Middle frontal gyrus (tissue), 1 donor: ENCODE data around the gene RNF151.
"Not testable (repeated sequence)": the region's sequence is repeated elsewhere in the genome, so short reads cannot be mapped to it uniquely, and the experiment has no call there.

Source experiments
- DNase-seq: peaks from one replicate; pipeline ENCODE4 v3.0.0-alpha.2; 2015; ENCODE audit warnings: low spot score; ENCODE audit errors: extremely low spot score

Gene RNF151

DNA sequence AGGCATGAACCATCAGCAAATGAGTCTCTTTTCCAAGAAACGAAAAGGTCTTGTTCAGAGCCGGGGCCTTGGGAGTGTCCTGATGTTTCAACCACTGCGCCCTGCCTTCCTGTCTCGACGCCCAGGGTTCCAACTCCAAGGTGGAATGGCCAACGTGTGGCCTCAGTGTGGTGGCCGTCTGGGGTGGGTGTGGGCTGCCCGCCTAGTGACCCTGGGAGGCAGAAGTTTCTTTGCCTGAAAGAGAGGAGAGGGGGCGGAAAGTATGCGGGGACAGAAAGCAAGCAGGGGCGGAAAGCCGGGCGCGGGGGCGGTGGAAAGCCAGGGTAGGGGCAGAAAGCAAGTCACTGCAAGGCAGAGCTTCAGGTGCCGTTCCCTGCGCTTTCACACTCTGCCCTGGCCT, 27.7 kb upstream of the RNF151 start:
- no peak for DNase-seq

DNA sequence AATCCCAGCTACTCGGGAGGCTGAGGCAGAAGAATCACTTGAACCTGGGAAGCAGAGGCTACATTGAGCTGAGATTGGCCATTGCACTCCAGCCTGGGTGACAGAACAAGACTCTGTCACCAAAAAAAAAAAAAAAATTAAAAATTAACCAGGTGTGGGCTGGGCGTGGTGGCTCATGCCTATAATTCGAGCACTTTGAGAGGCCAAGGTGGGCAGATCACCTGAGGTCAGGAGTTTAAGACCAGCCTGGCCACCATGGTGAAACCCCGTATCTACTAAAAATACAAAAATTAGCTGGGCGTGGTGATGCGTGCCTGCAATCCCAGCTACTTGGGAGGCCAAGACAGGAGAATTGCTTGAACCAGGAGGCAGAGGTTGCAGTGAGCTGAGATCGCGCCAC, 26.8 kb upstream of the RNF151 start:
- DNase-seq, result not testable (repeated sequence)

DNA sequence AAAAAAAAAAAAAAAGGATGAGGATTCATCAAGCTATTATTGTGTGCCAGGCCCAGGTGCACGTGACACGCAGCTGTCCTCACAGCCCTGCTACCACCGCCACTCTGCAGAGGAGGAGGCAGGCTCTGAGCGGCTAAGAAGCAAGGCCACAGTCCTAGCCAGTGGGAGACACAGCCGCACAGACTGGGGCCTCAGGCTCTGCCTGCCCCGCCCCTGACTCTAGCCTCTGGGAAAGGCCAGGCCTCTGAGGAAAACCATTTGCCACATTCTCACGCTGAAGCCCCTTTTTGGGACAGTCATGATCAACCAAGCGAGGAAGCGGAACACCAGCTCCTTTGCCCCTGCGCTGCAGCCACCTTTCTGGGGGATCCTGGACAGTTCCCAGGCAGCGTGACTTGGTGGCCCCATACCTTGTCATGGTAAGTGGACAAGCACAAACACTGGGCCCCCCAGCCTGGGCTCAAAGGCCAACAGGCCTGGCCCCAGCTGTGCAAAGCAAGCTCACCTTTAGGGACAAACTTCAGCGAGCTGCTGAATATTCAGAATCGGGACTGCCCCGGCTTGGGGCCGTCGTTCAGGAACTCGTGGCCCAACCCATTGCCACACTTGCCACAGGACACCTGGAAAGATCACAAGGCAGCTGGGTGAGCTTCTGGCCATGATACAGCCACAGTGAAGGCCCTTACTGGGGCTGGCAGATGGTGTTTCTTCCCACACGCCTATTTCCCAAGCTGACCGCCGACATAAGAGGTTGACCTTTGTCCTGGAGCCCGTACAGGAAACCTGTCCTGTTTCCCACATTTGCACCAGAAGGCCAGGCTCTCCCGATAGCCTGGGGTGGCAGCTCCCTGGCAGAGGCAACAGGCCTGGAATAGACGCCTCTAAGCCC, 26.1 kb upstream of the RNF151 start:
- no peak for DNase-seq

DNA sequence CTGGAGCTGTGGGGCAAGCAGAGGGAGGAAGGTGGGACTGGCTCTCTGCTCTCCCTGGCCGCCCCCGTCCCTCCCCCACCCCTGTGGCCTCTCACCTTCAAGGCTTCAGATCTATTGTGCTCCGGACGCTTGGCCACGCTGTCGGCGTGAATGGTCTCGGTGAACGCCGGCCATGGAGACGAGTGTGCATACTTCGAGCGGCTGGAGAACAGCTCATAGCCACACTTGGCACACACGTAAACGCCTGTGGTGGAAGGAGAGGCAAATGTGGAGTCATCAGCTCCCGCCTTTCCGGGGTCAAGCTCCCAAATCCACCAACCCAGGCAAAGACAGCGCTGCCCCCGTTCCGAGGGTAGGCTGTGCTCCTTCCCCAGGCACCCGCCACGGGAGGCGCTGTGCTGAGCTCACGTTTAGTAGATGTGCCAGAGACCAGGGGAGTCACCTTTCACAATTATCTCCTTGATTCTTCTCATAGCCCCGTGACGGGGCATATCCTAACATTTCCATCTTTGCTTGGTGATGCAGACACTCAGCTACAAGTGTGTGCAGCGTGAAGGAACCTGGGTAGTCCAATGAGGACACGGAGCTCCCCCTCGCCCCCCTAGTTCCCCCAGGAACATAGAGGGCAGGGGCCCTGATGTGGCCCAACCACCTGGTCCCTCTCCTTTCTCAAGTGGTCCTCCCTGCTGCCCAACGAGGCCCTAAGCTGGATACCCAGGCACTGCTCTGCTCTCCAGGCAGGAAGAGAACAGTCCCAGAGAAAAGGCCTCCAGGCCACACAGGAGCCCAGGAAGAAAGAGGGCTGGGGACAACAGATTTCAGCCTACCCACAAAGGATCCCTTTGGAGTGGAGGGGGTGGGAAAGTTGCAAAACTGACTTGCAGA, 25.3 kb upstream of the RNF151 start:
- no peak for DNase-seq

DNA sequence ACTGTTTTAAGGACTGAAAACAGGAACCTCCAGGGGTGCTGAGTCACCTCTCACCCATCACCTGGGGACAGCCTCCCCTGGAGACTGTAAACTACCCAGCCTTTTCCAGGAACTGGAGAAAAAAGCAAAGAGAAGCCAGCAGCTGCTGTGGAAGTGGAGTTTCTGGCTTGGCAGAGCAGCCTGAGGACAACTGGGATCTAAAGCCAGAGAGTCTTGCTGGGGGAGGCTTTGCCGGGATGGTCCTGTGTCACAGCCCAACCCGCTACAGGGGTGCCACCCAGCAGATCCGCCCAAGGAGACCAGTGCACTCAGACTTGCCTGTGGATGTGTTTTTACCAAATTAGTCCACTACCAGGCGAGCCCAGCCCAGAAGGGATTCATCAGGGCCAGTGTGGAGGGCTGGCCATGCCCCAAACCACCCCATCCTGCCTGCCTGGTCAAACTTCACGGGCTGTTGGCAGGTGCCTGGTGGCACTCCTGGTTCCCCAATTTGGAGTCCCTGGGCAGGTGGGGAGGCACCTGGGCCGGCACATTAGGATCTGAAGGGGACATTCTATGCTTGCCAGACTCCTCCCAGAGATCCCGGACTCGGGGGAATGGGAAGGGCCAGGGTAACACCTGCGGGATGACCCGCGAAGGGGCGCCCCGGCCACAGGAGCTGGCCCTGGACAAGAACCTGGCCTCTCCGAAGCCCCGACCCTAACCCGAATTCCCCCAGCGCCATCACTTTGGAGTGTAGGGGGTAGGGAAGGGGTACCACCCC, 24.4 kb upstream of the RNF151 start:
- no peak for DNase-seq

DNA sequence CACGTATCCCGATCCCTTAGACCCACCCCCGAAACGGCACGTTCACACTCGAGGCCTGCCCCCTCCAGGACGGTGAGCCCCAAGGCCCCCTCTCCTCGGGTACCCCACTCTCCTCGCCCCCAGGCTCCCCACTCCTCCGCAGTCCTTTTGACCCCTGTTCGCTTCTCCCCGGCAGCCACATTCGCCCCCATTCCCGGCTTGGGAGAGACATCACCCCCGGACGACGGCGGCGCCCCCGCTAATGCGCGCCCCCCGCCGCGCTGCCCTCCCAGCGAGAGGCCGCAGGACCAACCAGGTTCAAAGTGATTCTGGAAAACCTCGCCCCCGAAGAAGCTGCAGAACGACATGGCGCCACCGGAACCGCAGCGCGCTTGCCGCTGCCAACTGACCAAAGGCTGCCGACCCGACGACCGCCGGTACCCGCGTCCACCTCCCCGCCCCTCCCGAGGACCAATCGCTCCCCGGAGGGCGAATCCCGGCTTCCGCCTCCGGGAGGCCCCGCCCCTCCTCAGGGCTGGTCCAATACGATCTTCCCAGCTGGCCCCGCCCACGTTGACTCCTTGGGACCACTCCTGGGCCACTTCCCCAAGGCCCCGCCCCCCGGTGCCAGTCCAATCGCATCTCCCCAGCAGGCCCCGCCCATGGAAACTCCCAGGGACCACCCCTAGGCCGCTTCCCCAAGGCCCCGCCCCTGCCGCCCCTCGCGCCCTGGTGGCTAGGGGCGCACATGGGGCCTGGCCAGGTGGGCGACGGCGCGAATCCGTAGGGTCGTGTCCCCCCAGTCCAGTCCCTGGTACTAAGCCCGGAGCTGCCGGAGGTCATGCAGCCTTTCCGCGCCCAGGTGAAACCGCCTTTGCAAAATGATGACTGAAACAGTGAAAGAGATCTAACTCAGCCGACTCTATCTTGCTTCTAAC, 23.6 kb upstream of the RNF151 start, which contains the start of gene MSRB1:
TSS of gene MSRB1 (minus strand) at position 390 of the 917 bp plus-strand sequence. CDS start at position 347, 43 bp downstream.
- DNase-seq, result peak; percentile 98

DNA sequence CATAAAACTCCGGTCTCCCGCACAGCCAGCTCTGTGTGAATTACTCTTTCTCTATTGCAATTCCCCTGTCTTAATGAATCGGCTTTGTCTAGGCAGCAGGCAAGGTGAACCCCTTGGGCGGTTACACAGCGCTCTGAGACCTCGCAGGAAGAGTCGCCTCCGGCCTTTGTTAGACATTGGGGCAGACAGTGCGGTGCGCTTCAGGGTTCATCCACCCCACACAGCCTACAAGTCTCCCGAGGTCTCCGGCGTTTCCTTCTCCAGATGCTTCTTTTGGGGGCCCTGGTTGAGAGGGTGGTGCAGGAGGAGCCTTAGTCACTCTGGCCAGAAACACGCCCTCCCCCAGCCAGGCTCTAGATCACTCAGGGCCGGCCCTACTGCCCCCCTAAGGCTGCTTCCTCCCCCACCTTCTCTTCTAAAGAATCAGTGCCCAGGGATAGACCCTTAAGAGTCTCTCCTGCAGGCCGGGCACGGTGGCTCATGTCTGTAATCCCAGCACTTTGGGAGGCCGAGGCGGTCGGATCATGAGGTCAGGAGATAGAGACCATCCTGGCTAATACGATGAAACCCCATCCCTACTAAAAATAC, 21.9 kb upstream of the RNF151 start:
- DNase-seq, result no peak

DNA sequence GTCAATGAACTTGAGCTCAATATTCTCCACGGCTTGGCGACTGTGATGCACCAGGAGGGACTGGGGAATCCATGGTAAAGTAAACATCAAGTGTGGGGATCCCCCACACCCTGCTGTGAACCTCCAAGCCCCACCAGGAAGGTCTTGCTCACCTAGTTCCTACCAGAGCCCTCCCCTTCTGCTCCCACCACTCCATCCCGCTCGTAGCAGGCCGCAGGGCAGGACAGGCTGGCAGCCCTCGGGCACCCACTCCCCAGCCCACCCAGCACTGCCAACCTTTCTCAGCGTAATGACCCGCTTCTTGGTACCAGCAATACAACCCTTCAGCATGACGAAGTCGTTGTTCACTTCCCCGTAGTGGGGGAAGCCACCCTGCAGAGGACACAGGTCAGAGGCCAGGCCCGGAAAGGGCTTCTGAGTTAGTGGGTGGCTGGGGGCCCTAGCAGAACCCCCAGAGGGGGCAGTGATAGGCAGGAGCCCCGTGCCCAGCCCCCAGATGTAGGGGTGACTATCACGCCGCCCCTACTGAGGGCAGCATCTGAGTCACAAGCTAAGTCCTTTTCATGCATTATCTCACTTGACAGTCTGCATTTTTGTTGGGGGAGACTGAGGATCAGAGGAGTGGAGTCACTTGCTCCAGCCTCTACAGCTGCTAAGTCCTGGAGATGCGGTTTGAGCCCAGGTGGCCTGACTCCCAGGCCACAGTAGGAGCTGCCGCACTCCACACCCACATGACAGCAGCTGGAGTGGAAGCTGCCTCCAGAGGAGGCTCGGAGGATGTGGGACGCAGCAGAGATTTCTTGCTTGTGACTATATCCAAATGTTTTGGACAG, 20.9 kb upstream of the RNF151 start:
- DNase-seq, result no peak

DNA sequence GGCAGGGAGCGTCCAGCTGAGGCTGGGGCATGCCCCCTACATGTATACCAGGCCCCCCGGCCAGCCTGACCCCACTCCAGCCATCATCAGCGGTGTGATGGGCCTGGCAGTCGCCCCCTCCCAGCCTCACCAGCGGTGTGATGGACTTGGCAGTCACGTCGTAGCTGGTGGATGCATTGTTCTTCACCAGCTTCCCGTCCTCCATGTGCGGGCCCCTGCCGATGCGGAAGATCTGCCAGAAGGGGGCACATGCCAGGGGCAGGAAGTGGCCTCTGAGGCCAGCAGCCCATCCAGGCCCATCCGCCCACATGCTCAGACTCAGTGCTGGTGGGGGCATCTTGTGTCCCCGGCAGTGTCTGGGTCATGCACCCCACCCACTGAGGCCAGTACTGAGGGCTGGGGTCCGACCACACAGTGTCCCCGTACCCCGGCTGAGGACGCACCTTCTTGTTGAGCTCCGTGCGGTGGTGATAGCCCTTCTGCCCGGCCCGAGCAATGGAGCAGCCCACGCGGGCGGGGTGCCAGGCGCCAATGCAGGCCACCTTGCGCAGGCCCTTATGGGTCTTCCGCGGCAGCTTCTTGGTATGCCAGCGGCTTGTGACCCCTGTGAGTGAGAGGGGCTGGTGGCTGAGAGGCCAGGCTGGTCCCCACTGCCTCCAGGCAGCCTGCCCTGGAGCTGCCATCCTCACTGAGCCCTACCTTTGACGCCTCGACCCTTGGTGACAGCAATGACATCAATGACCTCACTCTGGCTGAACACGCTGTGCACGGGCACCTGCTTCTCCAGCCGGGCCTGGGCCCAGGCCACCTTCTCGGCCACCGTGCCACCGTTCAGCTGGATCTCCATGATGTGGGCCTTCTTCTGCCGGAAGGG, 19.9 kb upstream of the RNF151 start:
- DNase-seq, result no peak

DNA sequence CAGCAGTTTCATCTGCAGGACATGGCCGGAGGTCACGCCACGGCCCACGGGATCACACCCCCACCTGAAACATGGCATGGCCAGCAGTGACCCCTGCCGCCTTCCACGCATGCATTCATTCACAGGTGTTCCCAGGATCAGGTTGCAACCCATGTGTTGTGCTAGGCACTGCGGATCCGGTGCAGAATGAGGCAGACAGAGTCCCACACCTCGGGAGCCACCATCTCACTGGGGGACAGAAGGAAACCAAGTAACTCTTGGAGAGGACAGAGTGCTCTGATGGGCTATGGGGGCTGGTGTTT, 19.3 kb upstream of the RNF151 start:
- no peak for DNase-seq

DNA sequence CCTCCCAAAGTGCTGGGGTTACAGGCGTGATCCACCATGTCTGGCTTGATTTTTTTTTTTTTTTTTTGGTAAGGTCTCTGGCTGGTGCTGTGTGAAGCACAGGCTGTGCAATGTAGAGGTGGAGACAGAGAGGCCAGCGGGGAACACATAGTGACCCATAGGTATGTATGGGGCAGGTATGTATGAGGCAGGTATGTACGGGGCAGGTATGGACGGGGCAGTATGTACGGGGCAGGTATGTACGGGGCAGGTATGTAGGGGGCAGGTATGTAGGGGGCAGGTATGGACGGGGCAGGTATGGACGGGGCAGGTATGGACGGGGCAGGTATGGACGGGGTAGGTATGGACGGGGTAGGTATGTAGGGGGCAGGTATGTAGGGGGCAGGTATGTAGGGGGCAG, 17.1 kb upstream of the RNF151 start:
- no peak for DNase-seq

DNA sequence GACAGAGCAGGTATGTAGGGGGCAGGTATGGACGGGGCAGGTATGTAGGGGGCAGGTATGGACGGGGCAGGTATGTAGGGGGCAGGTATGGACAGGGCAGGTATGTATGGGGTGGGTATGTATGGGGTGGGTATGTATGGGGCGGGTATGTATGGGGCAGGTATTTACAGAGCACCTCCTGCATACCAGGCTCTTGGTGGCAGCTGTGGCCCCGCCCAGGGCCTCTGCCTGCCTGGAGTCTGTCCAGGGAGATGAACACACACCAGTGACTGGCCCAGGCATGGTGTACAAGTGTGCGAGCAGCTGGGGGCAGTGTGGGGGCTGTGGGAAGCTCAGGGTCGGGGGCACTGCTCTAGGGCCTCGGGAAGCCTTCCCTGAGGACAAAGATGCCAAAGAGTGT, 16.6 kb upstream of the RNF151 start:
- DNase-seq, result no peak

DNA sequence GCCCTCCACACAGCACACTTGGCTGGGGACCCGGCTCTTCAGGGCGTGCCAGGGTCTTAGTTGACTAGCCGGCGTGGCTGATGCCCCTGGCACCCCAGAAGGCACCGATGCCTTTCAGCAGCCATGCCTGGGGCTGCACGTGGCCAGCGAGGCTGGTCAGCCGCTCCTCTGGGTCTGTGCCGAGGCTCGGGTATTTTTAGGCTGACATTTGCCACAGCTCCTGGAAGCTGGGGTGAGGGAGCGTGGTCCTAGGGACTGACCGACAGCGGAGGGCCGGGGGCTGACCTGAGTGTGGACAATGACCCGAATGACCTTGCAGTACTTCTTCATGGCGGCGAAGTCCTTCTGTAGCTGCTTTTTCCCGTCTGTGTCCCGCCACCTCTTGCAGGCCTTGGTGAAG, 16.1 kb upstream of the RNF151 start:
- DNase-seq, result no peak

DNA sequence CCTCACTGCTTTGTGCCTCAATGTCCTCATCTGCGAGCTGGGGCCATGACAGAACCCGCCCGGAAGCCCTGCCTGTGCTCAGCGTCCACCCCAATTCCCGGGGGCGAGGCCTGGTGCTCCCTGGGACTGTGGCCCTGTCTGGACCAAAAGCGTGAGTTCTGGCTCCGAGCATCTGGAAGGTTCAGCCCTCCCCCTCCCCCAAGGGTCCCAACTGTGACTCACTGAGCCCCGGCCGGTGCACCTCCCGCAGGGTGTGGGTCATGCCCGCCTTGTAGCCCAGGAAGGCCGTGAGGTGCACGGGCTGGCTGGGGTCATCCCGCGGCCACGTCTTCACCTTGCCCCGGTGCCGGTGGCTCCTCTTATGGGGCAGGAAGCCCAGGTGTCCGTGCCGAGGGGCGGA, 12.9 kb upstream of the RNF151 start:
- no peak for DNase-seq

DNA sequence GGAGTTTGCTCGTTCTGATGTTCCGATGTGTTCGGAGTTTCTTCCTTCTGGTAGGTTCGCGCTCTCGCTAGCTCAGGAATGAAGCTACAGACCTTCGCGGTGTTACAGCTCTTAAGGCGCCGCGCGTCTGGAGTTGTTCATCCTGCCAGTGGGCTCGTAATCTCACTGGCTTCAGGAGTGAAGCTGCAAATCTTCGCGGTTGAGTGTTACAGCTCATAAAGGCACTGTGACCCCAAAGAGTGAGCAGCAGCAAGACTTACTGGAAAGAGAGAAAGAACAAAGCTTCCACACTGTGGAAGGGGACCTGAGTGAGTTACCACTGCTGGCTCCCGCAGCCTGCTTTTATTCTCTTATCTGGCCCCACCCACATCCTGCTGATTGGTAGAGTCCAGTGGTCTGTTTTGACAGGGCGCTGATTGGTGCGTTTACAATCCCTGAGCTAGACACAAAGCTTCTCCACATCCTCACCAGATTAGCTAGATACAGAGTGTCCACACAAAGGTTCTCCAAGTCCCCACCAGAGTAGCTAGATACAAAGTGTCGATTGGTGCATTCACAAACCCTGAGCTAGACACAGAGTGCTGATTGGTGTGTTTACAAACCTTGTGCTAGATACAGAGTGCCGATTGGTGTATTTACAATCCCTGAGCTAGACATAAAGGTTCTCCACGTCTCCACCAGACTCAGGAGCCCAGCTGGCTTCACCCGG, 9.1 kb upstream of the RNF151 start:
- DNase-seq, result not testable (repeated sequence)

DNA sequence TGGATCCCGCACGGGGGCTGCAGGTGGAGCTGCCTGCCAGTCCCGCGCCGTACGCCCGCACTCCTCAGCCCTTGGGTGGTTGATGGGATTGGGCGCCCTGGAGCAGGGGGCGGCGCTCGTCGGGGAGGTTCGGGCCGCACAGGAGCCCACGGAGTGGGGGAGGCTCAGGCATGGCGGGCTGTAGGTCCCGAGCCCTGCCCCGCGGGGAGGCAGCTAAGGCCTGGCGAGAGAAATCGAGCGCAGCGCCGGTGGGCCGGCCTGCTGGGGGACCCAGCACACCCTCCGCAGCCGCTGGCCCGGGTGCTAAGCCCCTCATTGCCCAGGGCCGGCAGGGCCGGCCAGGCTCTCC, 8.5 kb upstream of the RNF151 start:
- DNase-seq, result not testable (repeated sequence)

DNA sequence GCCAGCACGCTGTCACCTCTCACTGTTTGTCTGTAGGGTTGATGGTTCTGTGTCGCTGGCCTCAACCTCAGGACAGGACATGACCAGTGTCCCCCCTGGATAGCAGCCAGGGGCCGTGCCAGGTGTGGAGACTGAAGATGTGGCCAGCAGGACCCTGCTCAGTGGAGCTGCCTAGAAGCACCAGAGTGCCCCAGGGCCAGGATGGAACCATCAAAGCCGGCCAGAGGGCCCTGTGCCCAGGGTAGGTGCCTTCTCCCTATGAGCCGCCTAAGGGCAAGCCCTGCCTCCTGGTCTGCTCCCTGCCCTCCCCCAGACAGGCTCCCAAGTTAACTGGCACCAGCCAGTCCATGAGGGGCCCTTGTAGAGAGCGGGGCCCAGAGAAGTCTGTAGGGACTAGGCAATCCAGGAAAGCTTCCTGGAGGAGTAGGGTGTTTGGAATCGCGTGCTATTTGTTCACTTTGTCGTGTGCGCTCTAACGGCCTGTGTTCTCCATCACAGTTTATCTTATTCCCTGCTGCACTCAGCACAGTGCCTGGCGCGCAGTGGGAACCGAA, 7.9 kb upstream of the RNF151 start:
- no peak for DNase-seq
